DMS79 treated with DMSO at 0.1 percent for 48 hours (cell line): ENCODE results near the gene OPRM1.

Experiments used
- DNase-seq: peaks from one replicate; lab custom pipeline; 2025; lab: John Stamatoyannopoulos, UW

Gene OPRM1

DNA sequence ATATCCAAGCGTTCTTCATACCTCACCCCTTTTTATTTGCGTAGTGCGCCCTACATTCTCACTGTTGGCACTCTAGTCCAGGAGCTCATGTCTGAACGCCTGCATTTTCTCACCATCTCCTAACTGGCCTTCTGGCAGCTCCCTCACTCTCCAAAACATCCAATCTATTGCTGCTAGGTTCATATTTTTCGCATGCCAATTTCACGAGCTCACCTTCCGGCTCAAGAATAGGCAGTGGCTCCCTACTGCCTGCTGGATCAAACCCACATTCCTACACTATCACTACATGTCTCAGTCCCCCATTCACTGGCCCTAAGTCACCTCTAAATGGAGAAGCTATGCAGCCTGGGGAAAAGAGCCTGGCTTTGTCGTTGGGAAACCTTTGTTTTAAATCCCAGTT, 202.5 kb downstream of the OPRM1 start:
- DNase-seq = no peak

DNA sequence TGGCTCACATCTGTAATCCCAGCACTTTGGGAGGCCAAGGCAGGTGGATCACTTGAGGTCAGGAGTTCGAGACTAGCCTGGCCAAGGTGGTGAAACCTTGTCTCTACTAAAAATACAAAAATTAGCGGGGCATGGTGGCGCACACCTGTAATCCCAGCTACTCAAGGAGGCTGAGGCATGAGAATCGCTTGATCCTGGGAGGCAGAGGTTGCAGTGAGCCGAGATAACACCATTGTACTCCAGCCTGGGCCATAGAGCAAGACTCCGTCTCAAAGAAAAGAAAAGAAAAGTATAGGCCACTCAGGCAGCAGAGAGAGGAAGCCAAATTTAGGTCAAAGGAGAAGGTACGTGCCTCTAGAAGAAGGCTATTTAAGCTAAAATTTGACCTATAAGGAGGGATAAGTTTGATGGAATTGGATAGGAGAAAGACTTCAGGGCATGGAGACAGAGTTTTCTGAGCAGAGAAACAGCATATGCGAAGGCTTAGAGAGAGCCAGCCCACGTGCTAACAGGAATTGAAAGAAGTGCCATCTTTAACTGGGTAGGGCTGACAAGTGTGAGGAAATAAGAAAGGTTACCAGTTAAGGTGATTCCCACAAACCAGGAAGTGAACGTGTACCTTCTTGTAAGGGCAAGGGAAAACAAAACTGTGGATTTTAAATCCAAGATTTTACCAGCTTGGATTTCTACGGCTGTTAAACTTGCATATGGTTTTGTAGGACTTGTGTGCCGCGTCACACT, 203.7 kb downstream of the OPRM1 start:
- no peak for DNase-seq

DNA sequence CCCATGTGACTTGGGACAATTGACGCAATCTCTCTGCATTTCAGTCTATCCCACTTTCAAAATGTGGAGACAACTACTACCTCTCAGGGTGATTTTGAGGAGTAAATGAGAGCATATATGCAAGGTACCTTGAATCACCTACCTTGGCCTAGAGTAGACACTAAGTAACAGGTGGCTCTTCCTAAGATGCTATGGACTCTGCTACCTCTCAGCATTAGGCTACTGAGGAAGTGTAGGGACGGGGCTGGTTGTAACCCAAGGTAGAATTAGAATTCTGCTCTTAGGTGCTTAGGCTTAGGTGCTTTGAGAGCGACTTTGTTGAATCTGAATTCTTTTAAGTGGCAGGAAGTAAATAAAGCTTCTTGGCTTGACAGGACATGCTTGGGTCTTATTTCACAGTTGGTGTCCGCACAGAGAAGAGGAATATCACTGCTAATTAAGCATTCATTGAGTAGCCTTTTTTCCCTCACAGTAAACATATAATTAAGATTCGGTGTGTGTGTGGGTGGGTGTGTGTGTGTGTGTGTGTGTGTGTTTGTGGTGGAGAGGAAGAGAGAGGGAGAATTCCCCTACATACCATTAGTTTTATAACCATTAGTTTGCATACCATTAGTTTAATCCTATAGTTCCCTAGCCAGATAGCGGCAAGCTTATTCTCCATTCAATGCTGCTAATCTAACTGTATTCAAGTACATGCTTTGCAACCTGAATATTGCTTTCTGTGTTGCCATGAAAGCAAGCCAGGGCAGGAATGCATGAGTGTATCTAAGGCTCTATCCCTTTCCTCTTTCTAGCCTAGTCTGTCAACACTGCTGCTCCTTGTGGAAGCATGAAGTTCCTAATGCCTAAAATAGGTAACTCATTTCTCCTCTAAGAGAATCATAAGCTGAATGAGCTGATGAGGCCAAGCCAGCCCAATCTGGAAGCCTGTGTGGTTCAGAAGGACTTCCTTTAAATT, 205.0 kb downstream of the OPRM1 start:
- no peak for DNase-seq

DNA sequence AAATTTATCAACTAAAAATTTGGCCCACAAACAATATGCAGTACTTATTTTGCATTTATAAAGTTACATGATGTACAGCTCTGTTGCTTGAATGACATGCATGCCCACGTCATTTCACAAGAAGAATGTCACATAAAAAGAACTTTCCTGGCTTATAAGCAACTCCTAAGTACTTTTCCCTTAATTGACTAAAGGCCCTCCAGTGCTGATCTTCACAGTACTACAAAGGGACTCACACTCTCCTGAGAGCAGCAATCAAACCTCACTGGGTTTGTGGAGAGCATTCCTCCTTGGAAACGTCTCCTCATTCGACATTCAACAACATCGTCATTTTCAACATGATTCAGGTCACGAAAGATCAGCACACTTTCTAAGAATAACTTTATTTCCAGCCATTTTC, 206.5 kb downstream of the OPRM1 start:
- no peak for DNase-seq

DNA sequence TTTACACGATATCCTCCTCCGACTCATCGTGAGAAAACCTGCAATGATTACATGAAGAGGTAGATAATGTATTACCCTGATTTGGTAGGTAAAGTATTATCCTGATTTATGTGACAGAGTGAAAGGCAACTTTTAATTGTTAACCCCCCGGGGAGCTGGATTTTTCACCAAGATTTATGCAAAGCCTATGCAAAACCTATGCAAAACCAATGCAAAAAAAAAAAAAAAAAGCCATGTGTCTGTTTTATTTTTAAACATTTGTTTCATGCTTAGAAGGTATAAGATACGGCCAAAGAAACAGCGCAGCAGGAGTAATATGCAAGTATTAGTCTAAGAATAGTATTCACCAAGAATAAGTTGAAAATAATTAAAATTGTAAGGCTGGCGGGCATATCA, 207.7 kb downstream of the OPRM1 start:
- DNase-seq = no peak

DNA sequence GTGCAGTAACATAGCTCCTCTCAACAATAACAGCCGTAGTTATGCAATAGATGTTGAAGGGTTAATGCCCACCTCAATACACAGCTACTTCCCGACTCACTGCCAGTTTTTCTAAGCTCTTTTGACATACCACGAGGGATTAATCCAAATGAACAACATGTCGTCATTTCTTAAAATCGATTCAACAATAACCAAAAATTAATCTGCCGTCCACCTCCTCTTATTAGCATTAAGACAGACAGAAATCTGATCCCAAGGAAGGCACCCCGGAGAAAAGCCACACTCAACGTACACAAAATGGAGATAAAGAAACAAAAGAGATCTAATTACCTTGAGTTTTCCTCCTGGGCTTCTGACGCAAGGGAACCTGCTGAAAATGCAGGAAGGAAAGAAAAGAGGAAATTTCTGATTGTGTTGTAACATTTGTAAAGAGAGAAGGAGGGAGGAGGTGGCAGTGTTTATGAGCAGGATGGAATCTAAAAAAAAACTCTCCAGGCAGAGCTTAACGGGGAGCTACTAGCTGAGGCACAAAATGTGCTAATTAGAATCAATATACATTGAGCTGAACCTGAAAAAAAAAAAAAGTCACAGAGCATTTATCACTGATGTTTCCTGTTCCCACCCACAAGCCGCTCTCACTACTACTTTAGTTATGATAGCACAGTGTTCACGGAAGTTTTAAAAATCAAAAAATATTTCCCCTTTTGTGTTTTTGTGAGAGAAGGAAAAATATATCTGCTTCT, 208.2 kb downstream of the OPRM1 start:
- DNase-seq = peak; percentile 14

DNA sequence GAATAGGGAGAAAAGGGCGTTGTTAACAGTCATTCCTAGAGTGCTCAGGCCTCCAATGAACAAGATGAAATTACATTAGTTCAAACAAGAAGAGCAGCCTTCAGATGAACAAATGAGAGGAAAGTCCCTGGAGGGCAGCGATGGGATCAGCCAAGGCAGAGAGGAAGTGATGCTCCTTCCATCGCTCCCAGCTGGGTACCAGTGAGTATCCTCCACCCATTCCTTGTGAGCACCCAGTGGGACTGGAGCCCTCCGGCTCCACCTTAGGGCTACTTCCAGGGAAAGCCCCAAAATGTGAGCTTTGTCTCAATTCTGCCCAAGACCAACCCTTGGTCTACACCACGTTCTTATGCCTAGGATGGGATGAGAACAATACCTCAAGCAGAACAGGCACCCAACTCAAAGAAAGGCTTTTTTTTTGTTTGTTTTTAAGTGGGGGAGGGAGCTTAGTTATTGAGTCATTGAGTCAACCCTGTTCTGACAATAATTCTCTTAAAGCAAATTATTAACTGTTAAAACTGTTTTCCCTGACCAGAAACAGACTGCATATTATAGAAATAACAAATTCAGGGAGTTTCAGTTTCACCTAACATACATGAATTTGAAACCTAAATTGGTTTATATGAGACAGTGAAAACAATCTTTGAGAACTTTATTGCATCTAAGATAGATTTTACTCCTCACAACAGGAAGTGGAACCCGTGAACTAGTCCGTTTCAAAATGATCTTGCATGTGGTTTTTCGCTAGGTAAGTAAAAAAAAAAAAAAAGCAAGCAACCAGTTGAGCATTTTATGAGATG, 210.7 kb downstream of the OPRM1 start:
- no peak for DNase-seq

DNA sequence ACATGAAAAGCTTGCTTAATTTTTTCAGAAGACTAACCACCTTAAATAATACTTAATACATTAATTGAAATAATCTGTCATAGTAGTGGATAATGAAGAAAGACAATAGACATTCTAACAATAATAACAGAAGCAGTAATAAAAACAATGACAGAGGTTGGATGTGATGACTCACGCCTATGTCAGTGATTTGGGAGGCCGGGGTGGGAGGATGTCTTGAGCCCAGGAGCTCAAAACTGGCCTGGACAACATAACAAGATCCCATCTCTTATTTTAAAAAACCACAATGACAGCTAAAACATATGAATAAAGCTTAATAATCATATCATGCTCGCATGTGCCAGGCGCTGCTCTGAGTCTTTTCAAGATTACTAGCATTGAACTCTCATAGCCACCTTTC, 212.1 kb downstream of the OPRM1 start:
- DNase-seq = no peak

DNA sequence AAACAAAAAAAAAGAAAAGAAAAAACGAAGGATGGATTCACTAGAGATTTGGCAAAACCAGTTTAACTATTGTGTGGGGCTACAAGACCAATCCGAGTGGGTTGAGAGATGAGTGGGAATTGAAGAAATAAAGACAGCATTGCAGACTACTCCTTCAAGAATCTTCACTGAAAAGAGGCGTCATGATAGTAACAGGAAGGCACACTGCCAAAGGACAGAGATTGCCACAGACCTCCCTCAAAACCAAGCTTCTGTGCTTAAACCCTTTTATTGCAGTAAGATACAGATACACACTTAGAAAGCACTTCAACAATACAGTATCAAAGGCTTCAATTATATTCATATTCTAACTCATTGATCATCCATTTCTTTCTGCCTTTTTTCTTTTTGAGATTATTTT, 213.6 kb downstream of the OPRM1 start:
- DNase-seq = no peak

DNA sequence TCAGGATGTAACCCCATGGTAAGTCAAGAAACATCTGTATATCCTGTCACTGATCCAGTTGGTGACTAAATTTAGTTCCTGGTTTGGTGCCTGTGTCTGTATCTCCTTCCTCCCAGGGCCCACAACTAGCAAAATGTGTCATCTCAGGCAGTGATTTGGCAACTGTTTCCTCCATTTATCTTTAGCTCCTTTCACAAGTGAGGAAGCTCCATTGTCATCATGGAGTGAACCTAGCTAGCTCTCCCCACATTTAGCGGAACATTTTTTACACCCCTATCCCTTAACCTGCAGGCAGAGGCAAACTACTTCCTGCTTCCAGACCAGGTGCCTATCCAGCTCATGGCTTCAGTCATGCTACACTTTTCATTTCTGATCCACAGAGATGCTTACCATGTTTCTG, 218.0 kb downstream of the OPRM1 start:
- DNase-seq = no peak

DNA sequence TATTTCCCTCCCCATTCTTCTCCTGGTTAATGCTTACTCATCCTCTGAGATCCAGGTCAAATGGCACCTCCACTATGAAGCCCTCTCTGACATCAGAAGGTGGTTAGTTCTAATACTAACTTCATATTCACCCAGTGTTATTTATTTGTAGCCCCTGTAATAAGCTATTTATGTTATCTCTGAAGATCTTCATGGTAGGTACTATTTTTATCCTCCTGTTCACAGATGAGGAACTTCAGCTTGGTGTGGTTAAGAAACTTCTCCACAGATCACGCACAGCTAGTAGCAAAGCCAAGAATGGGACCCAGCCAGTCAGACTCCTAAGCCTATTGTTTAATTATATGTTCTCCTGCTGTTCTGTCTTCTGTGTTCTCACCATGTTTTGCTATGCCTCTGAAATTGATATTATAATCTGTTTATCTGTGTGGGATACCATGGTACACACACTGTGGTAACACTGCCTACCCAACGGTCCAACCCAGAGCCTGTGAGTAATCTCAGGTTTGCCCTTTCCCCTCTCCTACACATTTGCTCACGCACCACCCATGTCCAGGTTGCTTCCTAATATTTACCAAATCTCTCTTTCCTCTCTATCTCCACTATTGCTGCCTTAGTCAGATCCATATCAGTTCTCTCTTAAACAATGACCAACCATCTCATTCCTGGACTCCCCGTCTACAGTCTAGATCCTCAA, 219.2 kb downstream of the OPRM1 start:
- DNase-seq = no peak

DNA sequence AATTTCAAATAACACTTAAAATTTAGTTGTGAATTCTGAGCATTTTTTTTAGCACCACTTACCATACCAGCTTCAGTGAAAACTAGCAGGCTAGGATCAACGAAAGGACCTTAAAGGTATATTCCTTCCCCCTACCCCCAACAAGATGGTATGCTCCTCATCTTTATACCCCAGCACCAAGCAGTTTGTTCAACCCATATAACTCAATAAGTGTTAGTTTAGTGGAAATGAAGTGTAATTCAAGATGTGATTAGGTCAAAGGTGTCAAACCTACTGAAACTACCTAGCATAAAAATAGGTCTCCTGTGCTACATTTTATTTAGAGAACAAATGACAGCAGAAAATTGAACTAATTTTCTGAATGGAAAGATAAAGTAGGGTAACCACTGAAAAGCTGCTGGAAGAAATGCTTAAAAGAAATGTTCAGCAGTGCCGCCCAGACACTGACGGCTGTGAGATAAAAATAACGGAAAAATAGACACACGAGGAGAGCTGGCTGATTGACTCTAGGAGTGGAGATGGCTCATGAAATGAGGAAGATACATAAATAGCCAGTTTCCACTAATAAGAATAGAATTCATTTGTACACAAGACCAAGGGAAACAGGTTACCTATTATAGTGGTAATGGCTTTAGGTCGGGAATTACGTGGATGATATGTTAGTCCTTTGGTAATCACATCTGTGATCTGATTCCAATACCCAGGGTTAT, 222.8 kb downstream of the OPRM1 start:
- no peak for DNase-seq

DNA sequence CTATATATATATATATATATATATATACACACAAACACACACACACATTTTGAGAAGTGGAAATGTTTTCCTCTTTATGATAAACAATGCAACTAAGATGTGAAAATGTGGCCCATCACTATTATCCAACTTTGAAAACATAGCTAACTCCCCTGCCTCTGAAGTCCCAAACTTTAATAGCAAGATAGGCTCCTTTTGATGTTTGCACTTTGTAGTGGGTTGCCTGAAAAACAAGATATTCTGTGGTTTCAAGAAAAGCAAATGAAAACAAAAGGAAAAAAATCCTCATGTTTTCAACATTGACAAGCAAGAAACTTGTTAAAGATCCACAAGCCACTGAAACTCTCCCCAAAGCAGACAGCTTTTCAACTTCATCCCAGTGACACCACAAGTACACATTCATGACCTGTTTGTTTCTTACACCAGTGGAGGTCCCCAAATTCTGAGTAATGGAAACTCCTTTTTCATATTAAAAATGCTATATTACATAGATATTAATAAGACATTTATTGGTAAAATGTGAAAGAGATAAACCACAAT, 227.6 kb downstream of the OPRM1 start:
- DNase-seq = no peak

DNA sequence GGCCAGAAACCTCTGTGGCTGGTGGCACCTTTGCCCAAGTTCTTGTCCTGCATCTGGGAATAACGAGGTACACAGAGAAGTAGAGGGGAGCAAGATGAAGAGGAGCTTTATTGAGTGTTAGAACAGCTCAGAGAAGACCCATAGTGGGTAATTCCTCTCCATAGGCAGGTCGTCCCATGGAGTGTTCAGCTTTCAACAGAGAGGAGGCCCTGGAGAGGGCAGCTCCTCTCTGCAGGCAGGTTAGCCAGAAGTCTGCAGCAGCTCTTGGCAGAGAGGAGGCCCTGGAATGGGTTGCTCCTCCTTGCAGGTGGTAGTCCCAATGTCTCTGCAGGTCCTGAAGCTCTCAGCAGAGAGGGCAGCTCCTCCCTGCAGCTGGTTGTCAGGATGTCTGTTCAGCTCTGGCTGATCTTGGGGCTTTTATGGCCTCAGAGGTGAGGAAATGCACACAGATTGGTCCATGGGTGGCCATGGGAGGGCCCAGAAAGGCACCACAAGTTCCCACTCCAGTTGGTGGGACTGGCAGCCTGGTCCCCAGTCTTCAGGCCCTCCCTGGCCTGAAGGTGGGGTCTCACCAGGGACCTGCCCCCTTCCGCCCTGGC, 228.6 kb downstream of the OPRM1 start:
- no peak for DNase-seq

DNA sequence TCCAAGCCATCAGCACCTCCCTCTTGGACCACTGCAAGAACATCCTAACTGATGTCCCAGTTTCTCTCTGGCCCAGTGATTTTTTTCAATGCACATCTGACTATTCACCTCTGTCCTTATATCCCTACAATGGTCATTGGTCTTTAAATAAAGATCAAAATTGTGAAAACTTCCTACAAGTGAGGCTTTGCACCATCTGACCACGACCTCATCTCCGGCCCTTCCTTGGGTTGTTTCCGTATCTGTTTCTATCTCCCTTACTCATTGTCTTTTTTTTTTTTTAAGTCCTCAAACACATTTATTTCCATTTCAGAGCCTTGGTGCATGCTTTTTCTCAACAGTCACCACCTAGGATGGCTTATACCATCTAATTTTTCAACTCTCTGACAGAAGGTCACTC, 229.4 kb downstream of the OPRM1 start:
- no peak for DNase-seq

DNA sequence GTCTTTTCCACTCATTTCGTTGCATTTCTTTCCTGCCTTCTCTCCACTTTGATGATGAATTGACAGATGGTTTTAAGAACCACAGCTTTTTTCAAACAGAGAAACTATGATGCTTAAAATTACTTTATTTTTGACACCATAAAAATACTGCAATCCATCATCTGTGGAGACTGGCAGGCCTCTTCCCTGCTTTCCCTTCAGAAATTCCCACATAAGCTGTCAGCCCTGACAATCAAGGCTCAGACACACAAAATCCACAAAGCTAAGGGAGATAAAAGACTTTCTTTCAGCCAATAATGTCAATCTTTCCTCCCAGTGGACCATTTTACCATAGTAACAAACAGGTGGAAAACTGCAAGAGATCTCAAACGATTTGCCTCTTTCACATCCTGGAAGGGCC, 235.1 kb downstream of the OPRM1 start:
- DNase-seq = no peak

DNA sequence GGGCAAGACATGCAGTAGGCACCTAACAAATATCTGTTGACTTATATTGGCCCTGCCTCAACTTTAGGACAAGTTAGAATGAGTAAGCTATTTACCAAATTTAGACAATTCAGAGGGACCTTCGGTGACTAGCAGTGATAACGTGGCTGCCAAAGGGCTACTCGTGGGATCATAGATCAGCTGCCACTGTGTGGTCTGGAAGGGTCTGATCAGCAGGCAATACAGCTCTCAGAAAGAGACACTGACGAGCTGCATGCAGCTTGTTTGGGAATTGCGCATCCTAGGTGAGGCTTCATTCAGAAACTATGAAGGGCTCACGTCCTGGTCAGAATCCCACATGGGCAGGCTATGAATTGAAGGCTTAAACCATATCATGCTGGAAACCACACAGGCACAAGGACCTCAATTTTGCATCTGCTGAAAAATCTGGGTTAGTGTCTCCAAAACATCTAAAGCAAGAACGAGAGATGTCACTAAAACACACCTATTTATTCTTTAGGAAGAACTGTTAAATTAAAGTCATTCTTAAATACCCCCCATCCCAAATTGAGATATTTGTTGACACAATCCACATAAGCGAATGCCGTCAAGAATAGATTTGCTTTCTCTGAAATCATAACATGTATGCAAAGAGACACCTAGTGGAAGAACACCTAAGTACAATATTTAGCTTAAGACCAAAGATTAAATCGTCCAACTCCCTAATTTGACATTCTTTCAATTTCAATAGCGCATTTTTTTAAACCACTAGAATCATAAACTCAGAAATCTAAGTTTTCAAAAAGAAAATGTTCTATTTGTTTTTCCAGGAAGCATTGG, 238.0 kb downstream of the OPRM1 start:
- peak; percentile 31 for DNase-seq

DNA sequence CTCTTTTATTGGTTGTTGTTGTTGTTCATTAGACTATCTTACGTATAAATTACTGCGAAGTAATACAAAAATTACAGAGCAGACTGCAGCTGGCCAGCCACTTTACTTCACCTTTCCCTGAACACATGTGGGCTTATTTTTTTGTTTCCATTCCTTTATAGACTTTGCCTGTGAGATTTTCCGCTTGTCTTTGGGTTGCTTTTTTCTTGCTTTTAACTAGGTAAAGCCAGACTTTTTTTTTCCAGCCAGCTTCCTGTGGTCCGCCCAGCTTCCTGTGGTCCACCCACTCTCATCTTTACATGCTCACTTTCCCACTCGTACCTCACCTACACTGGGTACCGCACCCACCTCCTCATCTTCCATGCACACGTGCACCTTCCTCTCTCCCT, 238.6 kb downstream of the OPRM1 start:
- DNase-seq = no peak

DNA sequence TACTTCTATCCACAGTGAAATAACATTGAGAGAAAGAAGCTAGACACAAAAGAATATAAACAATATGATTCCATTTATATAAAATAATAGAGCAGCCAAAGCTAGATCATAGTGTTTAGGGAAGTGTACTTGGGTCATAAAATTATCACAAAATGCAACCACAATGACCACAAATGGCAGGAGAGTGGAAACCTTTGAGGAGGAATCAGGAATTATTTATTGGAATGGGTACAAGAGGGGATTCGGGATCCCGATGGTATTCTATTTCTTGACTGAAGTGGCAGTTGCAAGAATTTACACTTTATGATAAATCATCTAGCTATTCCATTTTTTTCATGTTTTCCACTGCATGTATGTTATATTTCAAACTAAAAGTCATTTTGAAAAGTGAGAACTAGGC, 241.5 kb downstream of the OPRM1 start:
- no peak for DNase-seq
